NCI-H1694 treated with DMSO at 0.1 percent for 48 hours (cell line): ENCODE measurements around the gene TMOD4.

ENCODE experiments used
- DNase-seq: peaks from one replicate; lab custom pipeline; 2025; lab: John Stamatoyannopoulos, UW

Gene TMOD4

DNA sequence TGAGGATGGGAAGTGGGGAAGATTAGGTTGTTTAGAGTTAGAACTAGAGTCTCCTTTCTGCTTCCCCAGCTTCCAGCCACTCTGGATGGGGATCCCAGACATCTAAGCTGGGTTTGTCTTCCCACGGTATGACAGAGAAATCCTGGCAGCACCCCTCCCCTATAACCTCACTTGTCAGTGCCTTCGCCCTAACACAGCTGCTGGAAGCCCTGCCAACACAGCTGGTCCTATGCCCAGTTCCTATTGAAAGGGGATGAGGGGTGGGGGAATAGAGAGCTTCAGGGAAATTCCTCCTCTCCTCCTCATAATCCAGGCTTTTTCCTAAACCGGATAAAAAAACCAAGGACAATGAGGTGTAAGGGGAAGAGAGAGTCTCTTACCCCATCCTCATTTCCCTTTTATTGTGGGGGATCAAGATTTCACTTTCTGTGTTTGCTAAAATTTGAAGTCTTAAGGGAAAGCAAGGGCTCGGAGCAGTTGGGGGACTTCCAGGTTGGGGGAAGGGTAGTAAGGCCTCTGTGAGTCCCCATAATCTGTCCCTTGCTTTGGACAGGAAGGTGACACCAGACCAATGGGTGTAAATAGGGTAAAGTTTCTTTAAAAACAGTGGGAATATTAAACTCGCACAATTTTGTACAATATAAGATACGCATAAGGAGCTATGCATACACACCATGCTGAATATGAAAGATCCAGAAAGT lies 590 bp downstream of the TMOD4 start:
- no peak for DNase-seq

DNA sequence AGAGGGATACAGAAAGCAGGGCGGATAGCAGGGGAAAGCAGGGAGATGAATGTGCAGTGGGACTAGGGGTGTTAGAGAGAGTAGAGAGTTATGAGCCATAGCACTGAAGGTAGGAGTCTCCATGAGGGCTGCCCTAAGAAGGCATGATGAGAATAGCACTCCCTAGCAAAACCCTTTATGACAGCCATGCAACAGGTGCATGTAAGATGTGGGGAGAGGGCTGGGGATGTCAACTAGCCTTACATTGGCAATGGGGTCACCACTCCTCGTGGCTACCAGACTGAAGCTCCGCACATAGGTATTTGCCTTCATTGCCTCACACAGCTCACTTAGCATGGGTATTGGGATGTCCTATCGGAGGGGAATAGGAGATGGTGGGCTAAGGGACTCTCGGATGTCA lies 4.6 kb downstream of the TMOD4 start:
- no peak for DNase-seq

DNA sequence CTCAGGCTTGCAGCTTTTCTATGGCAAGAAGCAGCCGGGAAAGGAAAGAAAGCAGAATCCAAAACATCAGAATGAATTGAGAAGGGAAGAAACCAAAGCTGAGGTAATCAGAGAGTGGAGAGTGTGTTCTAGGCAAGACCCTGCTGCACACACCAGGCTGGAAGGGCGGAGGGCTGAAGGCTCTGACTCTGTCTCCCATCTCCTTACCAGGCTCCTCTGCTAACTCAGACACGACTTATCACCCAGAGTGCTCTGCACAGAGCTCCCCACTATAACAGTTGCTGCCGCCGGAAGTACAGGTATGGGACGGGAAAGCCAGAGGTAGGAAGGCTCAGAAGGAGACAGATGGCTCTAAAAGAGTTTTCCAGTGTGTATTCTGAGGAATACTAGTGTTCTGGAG lies 8.7 kb downstream of the TMOD4 start:
- no peak for DNase-seq

DNA sequence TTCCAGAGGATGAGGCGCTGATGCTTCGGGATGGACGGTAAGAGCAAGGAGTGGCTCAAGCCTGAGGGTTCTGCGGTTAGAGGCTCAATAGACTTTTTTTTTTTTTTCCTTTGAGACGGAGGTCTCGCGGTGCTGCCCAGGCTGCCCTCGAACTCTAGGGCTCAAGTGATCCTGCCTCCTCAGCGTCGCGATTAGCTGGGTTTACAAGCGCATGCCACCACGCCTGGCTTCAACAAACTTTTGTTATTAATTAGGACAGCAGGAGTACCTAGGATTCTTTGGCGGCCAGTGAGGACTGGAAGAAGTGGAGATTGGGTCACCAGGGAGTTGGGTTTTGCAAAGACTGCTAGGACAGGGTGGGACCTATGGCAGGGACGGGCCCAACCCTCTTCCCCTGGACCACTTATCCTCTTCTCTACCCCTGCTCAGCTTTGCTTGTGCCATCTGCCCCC lies 9.2 kb downstream of the TMOD4 start:
- DNase-seq: no peak

DNA sequence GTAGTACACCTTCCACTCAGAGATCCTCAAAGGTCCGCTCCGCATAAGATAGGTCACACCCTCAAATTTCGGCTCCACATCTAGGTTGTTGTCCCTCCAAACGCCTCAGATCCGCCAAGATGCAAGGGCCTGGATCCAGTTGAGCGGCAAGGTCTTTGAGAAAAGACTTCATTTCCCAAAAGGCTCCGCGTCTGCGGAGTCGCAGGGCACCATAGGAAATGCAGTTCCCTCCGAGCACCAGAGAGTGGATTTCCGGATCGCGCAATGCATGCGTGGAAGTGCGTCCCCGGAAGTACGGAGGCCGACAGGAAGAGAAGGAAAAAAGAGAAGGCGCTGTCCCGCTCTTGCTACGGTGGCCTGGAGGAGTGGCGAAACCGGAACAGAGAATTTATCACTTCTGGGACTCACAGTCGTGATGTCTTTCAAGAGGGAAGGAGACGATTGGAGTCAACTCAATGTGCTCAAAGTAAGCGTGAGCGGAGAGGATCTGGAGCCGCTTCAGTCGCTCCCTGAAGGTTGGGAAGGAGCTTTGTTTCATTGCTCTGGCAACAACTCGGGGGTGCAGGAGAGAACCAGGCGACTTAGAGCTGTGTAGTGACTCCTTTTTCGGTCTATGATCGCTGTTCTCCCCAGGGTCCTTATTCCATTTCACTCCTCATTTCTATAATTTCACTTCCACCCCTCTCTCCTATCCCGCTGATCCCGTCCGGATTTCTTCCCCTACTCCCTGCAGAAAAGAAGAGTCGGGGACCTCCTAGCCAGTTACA lies 9.9 kb downstream of the TMOD4 start, which contains the start of the genes LYSMD1 and SCNM1:
TSS of gene LYSMD1 (minus strand) at position 165 of the 767 bp plus-strand sequence. CDS start 644 bp downstream, outside the sequence.
TSS of gene SCNM1 (plus strand) at position 407 of the 767 bp plus-strand sequence. CDS start at position 416, 9 bp downstream.
- DNase-seq: peak; percentile 99

DNA sequence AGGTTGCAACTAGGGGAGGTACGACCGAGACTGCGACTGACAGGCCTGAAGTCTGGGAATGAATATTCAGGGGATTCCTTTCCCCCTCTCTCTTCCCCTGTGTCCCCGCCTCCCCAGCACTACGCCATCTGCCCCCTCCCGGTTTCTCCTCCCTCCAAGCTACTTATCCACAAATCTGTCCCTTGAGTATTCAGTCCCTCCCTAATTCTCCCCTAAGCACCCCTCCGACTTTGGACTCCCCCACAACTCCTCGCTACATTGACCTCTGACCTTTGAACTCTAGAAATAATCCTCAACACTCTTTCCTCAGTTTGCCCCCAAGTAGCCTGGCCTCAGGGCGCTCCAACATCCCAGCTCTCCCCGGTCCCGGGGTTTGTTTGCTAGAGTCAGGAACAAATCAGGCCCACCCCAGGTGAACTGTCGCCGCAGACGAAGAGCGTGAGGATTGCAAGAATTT lies 10.5 kb downstream of the TMOD4 start:
- peak; percentile 51 for DNase-seq

DNA sequence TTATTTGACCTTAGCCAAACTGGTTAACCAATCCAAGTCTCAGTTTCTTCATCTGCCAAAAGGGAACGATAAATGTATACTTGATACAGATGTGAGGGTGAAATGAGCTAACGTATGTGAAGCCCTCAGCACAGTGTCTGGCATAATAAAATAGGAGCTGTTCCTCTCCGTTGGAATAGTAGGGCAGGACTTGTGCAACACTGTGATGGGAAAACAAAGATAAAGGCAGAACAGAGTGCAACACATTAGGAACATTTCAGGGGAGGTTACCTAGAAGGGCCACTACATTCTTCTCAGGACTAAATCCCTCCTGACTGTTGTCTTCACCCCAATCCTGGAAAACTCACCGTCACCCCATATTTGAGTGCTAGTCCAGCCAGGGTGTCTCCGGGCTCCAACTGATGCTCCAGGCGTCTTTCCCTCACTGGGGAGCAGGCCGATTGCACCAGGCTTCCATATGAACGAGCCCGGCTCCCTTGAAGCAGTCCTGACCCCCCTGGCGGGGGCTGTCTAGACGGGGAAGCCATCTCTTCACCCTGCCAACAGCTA lies 11.0 kb downstream of the TMOD4 start:
- DNase-seq: no peak

DNA sequence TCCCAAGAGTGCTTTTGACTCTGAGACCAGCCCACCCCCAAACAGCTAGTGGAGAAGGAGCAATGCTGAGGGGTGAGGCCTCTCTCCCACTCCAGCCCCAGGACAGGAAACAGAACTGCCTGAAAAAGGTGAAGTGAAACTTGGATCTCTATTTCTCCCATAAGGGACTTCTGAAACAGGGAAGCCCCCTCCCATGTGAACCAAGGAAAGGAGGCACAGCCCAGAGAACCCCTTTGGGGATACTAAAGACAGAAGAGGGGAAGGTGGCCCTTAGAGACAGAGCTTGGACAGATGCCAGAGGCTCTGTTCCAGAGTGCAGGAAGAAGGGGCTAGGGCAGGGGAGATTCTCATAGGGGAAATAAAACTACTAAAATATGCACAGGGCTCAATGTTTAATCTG lies 16.4 kb downstream of the TMOD4 start:
- no peak for DNase-seq

DNA sequence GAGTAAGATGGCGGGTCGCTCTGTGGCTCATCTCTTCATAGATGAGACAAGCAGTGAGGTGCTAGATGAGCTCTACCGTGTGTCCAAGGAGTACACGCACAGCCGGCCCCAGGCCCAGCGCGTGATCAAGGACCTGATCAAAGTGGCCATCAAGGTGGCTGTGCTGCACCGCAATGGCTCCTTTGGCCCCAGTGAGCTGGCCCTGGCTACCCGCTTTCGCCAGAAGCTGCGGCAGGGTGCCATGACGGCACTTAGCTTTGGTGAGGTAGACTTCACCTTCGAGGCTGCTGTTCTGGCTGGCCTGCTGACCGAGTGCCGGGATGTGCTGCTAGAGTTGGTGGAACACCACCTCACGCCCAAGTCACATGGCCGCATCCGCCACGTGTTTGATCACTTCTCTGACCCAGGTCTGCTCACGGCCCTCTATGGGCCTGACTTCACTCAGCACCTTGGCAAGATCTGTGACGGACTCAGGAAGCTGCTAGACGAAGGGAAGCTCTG lies 17.0 kb downstream of the TMOD4 start:
- DNase-seq: no peak

DNA sequence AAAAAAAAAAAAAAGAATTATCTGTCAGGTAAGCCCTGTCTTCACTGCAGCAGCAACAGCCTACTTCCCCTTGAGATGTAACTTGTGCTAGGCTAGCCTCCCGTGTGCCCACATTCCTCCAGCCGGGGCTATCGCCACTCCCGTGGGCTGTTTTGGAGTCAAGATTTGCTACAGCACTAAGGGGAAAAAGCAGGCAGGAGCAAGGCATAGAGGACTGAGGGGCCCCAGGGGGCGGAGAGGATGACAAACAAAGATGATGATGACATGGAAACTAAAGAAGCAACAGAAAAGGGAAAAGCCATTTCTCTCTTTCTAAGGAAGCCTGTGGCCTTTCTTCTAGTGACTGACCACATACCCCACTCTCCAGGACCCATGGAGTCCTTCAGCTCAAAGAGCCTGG lies 17.5 kb downstream of the TMOD4 start:
- no peak for DNase-seq

DNA sequence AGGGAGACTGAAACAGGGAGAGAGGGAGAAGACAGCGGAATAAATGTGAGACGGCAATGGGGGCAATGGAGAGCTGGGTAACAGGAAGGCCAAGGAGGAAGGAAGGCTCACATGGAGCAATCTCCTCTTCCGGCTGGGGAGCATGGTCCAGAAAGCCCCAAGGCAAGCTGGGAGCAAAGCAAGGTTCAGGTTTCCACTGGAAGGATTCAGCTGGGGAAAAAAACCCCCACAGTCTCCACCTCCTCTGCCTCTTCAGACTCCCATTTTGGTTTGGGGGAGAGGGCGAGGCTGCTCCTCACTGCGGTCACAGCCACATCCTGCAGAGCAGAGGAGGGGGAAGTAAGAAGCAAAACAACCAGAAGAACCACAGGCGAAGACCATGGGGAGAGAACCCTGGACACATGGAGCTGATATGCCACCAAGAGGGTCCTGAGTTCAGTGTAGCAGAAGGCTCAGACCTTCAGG lies 18.7 kb downstream of the TMOD4 start:
- no peak for DNase-seq

DNA sequence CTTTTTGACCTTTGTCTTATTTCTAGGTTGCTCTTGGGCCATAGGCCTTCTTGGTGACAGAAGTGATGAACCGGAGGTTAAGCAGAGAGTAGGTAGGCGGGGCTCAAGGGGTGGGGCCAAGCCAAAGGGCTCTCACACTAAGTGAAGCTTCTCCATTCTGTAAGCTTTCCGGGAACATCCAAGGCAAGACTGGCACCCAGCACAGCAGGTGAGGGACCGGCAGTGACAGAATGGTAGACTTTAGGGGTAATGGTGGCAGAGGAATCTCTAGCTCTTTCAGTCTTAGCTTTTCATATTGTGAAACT lies 19.3 kb downstream of the TMOD4 start, which contains the start of gene TNFAIP8L2:
TSS of gene TNFAIP8L2 (plus strand) at position 135 of the 305 bp plus-strand sequence. CDS start 2,049 bp downstream, outside the sequence.
- no peak for DNase-seq

DNA sequence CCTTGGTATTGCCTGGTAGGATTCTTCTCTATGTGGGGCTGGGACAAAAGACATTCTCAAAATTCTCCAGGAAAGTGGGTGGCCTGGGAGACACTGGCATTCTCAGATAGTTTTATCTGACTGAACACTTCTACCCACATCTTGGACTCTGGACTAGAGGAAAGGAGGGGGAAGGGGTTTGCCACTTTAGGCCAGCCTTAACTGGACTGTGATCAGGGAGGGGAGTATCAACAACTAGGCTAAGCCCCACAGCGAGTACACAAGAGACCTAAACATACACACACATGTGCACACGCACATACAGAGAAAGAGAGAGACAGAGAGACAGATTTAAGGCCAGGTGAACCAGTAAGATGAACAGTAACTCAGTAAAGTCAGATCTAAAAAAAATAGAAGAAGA lies 28.1 kb downstream of the TMOD4 start:
- DNase-seq: no peak

DNA sequence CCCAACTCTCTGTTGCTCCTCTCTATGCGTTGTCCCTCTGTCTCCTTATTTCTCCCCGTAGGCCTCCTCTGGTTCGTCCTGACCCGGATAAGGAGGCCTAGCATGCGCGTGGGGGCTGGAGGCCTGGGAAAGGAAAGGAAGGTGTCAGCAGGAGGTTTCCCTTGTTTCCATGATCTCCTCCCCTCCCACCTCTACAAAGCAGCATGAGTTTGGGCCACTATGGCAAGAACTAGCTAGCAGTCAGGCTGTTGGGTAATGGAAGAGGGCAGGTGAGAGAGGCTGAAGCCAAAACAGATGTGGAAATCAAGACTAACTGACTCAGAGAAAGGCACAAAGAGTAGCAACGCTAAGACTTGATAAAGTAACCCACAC lies 28.7 kb downstream of the TMOD4 start:
- DNase-seq: no peak

DNA sequence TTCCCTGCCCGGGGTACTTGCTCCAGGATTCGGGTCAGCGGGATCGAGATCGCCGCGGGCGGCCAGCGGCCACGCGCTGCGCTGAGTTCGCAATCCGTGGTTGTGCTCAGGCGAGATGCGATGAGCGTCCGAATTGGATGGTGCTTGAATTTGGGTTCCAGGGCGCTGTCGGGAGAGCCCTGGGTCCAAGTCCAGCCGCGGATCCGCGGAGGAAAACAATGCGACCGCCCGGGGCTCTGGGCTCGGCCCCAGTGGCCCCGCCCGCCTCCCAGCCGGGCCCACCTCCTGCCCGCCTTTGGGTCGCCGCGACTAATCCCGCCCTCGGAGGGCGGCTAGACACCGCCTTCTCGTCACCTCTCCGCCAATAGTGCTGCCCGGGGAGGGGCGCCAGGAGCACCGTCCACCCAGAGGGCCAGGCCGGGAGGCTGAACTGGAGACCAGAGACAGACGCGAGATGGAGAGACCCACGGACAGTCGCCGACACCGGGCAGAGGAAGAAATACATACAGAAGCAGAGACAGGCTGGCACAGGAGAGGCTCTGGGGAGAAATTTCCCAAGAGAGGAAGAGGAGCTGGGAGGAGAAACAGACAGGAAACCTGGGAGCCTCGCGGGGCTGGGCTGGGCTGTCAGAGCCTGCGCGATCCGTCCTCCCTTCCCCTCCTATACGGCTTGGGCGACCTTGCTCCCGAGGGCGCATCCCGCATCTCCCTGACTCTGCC lies 29.2 kb downstream of the TMOD4 start, which contains the start of gene SEMA6C:
TSS of gene SEMA6C (minus strand) at position 220 of the 720 bp plus-strand sequence. CDS start 4,010 bp downstream, outside the sequence.
- peak; percentile 88 for DNase-seq

DNA sequence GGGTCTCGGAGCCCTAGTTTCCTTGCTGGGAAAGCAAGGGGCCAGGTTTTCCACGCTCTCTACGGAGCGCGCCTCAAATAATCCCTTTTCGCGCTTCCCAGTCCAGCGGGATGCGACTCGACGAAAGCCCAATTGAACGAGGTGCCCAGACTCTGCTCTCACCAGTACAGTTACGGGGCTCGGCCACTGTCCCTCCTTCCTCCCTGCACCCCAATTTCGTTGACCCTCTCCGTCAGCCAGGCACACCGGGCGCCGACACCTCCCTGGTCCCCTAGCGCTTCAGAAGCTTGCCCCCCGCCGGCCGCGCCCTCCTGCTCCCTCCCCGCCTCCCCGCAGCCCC lies 29.7 kb downstream of the TMOD4 start:
- no peak for DNase-seq

DNA sequence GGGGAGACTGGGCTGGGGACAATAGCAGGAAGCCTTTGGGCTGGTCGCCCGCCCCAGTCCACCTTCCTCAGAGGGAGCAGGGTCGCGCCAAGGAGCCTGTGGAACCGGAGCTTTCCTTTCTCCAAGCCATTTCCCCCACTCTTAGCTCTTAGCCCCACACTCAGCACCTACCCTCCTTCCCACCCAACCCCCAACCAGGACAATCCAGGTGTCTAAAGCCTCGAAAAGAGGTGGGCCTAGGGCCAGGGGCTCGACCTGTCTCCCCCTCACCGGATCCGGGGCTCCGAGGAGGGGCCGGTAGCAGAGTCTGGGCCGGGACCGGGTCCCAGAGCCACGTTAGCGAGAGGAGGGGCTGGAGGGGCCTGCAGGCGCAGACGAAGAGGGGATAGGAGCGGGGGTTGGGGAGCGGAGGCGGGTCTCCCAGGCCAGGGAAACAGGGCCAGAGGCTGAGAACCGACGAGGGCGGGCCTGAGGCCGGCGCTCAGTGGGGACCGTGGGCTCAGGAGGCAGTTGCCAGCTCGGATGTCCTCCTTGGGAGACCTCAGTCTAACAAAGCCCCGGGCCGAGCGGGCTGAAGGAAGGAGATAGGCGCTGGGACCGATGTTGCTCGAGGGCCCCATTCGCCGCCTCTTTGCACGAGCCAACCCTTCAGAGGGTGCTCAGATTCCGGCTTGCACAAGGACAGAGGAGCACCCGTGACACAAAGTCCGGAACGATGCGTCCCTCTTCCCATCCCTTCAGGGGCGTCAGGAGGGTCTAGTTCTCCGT lies 30.3 kb downstream of the TMOD4 start:
- DNase-seq: no peak

DNA sequence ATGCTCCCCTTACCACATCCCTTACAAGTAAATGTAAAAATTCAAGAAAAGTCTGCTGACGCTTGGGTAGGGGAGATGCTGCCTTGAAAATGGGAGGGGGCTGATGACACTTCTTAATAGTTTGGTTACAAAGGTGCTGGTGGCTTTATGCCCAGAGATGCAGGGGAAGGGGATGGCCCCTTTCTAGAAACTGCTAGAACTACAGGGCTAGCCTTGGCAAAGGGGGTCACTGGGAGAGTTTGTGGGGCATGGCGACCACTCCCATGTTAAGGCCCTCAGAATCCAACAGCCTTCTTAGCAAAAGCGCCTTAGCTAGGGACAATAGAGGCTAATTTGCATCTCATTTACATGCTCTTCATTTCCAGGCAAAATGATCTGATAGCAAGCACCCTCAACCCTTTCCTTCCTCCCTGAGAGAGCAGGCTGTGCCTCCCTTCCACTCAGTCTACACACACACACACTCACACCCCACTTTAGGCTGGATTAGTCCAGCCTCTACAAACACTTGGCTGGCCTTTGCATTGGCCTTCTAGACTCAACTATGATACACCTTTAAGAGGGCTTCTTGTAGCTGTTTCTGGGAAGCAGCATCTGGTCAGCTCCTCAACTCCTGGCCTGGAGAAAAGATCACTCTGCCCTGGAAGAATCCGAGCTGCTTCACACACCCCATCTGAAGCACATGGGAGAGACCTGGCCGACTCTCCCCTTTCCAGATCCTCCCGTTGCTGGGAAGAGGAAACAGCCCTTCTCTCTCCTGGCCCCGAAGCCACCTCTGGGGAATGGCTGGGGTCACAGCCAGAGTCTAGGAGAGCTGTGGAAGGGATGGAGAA lies 31.1 kb downstream of the TMOD4 start:
- DNase-seq: no peak

DNA sequence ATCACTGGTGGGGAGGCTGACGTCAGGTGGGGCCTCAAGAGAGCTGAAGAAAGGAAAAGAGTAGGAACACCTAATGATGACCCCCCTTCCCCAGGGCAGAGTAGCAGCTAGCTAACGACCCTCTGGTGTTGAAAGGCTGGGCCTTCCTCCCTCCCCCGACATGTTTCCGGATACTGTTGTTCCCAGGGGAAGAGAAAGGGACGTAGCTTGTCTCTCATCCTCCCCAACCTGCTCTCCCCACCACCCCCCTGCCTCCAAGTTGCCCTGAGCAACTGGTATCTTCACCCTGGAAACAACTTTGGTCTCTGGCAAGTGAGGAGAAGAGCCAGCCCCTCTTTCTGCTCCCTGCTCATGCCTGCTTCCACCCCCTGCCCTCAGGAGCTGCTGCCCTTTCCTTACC lies 31.8 kb downstream of the TMOD4 start:
- DNase-seq: no peak

DNA sequence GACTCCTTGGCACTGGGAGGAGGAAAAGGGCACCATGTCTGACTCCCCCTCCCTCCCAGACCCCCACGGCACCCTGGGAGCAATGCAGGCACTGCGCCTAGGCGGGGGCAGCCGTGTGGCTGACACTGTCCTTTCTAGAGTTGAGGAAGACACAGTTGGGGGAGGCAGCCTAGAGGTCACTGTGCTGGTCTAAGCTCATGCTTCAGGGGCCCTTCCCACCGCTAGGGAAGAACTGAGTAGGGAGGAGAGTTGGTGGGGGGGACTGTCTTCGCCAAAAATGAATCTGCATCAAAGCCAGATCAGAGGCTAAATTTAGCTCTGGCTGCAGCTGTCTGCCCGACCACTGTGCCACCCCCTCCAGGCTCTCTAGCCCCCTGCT lies 32.7 kb downstream of the TMOD4 start:
- no peak for DNase-seq
